ENCODE data around the gene TMA7. TPM values are rescaled to one million over a fixed set of nuclear protein-coding genes. Genes with fewer than 3 reads are reported as not detected.

TMA7 gene
- polyA plus RNA-seq, 1 donor from 2014 or later: 1,747 TPM

DNA sequence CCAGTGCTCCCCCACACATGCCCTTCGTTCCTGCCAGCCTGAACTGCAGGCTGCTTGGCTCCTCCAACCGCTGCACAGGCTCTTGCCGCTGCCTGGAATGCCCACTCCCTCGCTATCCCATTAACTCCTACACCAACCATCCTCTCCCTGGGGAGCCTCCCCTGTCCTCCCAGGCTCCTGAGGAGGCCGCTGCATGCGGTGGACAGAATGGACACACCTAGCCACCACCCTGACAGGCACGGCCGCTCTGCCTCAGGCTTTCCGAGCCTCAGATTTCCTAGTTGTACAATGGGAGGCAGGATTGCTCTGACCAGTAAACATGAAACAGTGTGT lies 12.5 kb upstream of the TMA7 start:
- H3K9ac ChIP-seq (ENCODE audit: low read length): peak overlapping the region; percentile 87
- H3K4me3 ChIP-seq (ENCODE audit: low read length): peak overlapping the region; percentile 89
- H3K27me3 ChIP-seq (ENCODE audit: insufficient read depth, low read depth, low read length): no peaks in the 10 kb centered on the region
- no peaks in the 10 kb centered on the region for H3K9me2 ChIP-seq (ENCODE audit: insufficient read depth, low read length)
- H3K4me2 ChIP-seq (ENCODE audit: low read length): peak overlapping the region; percentile 61
- no peaks in the 10 kb centered on the region for H3K36me3 ChIP-seq (ENCODE audit: insufficient read depth, low read length)
- no peaks in the 10 kb centered on the region for H3F3A ChIP-seq (ENCODE audit: insufficient read depth, low read length, poor library complexity, severe bottlenecking)
- H3K79me2 ChIP-seq (replicated peaks; ENCODE audit: insufficient read depth, low read length): peaks cover 73% of the 10 kb centered on the region
- peak overlapping the region; percentile 81 for H3K27ac ChIP-seq (ENCODE audit: low read length)
- no peak overlapping the region for H2AFZ ChIP-seq (ENCODE audit: low read depth, low read length)
- no peaks in the 10 kb centered on the region for H4K20me1 ChIP-seq (ENCODE audit: insufficient read depth)
- TF ChIP-seq, protein P1, sequence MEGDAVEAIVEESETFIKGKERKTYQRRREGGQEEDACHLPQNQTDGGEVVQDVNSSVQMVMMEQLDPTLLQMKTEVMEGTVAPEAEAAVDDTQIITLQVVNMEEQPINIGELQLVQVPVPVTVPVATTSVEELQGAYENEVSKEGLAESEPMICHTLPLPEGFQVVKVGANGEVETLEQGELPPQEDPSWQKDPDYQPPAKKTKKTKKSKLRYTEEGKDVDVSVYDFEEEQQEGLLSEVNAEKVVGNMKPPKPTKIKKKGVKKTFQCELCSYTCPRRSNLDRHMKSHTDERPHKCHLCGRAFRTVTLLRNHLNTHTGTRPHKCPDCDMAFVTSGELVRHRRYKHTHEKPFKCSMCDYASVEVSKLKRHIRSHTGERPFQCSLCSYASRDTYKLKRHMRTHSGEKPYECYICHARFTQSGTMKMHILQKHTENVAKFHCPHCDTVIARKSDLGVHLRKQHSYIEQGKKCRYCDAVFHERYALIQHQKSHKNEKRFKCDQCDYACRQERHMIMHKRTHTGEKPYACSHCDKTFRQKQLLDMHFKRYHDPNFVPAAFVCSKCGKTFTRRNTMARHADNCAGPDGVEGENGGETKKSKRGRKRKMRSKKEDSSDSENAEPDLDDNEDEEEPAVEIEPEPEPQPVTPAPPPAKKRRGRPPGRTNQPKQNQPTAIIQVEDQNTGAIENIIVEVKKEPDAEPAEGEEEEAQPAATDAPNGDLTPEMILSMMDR (IDR thresholded peaks at IDR 0.05; ENCODE audit: poor library complexity, severe bottlenecking): no peak
- TF ChIP-seq RAD21 (conservative IDR thresholded peaks at IDR 0.05): no peak
- H3K9me3 ChIP-seq (ENCODE audit: low read length): no peaks in the 10 kb centered on the region

DNA sequence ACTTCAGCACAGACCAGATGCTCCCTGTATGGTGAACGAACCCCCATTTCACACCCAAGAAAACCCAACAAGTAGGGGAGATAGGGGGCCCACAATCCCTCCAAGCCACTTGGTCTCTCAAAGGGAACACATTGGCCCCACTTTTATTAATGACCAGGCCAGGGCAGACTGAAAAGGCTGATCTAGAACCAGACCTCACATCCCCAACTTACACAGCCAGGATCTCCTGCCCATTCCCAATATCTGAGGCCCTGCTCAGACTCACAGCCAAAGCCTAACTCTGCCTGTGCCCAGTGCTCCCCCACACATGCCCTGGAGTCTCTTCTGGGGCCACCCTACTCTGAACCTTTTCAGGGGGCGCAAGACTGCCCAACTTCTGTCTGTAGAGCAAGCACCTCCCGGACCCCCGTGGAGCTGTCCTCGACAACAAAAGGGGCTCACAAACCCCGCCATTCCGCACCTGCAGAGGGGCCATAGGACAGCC lies 11.9 kb upstream of the TMA7 start:
- Histone ChIP-seq H3K9me3 (ENCODE audit: low read length) (no peaks in the 10 kb centered on the region), H3K9me2 (ENCODE audit: insufficient read depth, low read length) (no peaks in the 10 kb centered on the region), H3K4me3 (ENCODE audit: low read length) (peak overlapping the region; percentile 89), H3K4me2 (ENCODE audit: low read length) (peak overlapping the region; percentile 61), H3K36me3 (ENCODE audit: insufficient read depth, low read length) (no peaks in the 10 kb centered on the region), H4K20me1 (ENCODE audit: insufficient read depth) (no peaks in the 10 kb centered on the region), H3K79me2 (replicated peaks; ENCODE audit: insufficient read depth, low read length) (peaks cover 68% of the 10 kb centered on the region), H3K27ac (ENCODE audit: low read length) (peak overlapping the region; percentile 81), H3F3A (ENCODE audit: insufficient read depth, low read length, poor library complexity, severe bottlenecking) (no peaks in the 10 kb centered on the region), H3K9ac (ENCODE audit: low read length) (peak overlapping the region; percentile 87), H2AFZ (ENCODE audit: low read depth, low read length) (no peak overlapping the region), H3K27me3 (ENCODE audit: insufficient read depth, low read depth, low read length) (no peaks in the 10 kb centered on the region)
- TF ChIP-seq RAD21 (conservative IDR thresholded peaks at IDR 0.05) (no peak), SMC3 (conservative IDR thresholded peaks at IDR 0.05; ENCODE audit: poor library complexity) (no peak), EP300 (conservative IDR thresholded peaks at IDR 0.05; ENCODE audit: poor library complexity, severe bottlenecking) (no peak), TAF1 (IDR thresholded peaks at IDR 0.05; ENCODE audit: low read depth) (no peak), EZH2 (IDR thresholded peaks at IDR 0.05; ENCODE audit: borderline replicate concordance, insufficient read depth, low read length, poor library complexity, severe bottlenecking) (no peak)
- TF ChIP-seq, protein P2, sequence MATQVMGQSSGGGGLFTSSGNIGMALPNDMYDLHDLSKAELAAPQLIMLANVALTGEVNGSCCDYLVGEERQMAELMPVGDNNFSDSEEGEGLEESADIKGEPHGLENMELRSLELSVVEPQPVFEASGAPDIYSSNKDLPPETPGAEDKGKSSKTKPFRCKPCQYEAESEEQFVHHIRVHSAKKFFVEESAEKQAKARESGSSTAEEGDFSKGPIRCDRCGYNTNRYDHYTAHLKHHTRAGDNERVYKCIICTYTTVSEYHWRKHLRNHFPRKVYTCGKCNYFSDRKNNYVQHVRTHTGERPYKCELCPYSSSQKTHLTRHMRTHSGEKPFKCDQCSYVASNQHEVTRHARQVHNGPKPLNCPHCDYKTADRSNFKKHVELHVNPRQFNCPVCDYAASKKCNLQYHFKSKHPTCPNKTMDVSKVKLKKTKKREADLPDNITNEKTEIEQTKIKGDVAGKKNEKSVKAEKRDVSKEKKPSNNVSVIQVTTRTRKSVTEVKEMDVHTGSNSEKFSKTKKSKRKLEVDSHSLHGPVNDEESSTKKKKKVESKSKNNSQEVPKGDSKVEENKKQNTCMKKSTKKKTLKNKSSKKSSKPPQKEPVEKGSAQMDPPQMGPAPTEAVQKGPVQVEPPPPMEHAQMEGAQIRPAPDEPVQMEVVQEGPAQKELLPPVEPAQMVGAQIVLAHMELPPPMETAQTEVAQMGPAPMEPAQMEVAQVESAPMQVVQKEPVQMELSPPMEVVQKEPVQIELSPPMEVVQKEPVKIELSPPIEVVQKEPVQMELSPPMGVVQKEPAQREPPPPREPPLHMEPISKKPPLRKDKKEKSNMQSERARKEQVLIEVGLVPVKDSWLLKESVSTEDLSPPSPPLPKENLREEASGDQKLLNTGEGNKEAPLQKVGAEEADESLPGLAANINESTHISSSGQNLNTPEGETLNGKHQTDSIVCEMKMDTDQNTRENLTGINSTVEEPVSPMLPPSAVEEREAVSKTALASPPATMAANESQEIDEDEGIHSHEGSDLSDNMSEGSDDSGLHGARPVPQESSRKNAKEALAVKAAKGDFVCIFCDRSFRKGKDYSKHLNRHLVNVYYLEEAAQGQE (IDR thresholded peaks at IDR 0.05; ENCODE audit: borderline replicate concordance): no peak

DNA sequence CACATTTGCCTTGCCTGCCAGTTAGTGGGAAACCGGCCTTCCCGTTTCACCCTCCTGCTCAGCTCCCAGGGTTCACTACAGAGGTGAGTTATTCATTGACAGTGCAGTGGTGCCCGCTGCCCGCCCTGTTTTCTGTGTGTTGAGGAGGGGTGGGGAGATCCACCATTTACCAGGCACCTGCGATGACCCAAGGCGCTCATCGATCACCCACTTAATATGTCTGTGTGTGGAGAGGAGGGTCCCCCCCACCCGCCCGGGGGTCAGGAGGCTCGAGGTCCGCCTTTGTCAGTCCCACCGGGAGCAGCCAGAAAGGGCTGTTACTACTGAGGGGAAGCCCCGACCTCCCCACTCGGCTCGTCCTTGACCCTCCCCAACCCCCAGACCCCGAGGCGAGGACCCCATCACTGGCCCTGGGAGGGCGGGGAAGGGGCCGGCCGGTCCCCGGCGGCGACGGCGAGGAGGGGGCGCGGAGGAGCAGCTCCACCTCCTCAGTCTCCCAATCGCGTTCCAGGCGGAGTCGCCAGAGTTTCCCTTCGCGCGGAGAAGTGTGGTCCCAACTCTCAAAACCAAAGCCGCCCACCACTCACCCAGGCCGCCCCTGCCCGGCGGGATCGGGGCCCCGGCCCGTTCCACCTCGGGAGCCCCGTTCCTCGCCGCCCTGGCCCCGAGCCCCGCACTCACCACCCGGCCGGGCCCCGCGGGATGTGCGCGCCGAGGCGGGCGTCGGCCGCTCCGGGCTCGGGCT lies 11.3 kb upstream of the TMA7 start:
- Histone ChIP-seq H3K27ac (ENCODE audit: low read length) (peak overlapping the region; percentile 81), H2AFZ (ENCODE audit: low read depth, low read length) (peak overlapping the region; percentile 40), H3K4me3 (ENCODE audit: low read length) (peak overlapping the region; percentile 89), H3K9me3 (ENCODE audit: low read length) (no peaks in the 10 kb centered on the region), H3K9ac (ENCODE audit: low read length) (peak overlapping the region; percentile 87), H3K4me2 (ENCODE audit: low read length) (peak overlapping the region; percentile 61), H3K27me3 (ENCODE audit: insufficient read depth, low read depth, low read length) (no peaks in the 10 kb centered on the region), H4K20me1 (ENCODE audit: insufficient read depth) (no peaks in the 10 kb centered on the region), H3K36me3 (ENCODE audit: insufficient read depth, low read length) (no peaks in the 10 kb centered on the region), H3K79me2 (replicated peaks; ENCODE audit: insufficient read depth, low read length) (peaks cover 62% of the 10 kb centered on the region), H3F3A (ENCODE audit: insufficient read depth, low read length, poor library complexity, severe bottlenecking) (no peaks in the 10 kb centered on the region), H3K9me2 (ENCODE audit: insufficient read depth, low read length) (no peaks in the 10 kb centered on the region)
- TF ChIP-seq SMC3 (conservative IDR thresholded peaks at IDR 0.05; ENCODE audit: poor library complexity) (peak; percentile 15), EP300 (conservative IDR thresholded peaks at IDR 0.05; ENCODE audit: poor library complexity, severe bottlenecking) (no peak), POLR2AphosphoS5 (IDR thresholded peaks at IDR 0.05) (peak; percentile 60), MXI1 (conservative IDR thresholded peaks at IDR 0.05; ENCODE audit: poor library complexity, severe bottlenecking) (no peak), TAF1 (IDR thresholded peaks at IDR 0.05; ENCODE audit: low read depth) (no peak), RAD21 (conservative IDR thresholded peaks at IDR 0.05) (no peak)
- TF ChIP-seq, protein P2 (IDR thresholded peaks at IDR 0.05; ENCODE audit: borderline replicate concordance): no peak
- TF ChIP-seq, protein P1 (IDR thresholded peaks at IDR 0.05; ENCODE audit: poor library complexity, severe bottlenecking): no peak

Measured in neural cell (in vitro differentiated cells).